ENCODE data around the gene ANGPT4. TPM values are rescaled to one million over a fixed set of nuclear protein-coding genes. Genes with fewer than 3 reads are reported as not detected.

Gene ANGPT4
- total and polyA plus RNA-seq, 2 of the 8 experiments (the other 6 are each of a cell fraction or from before 2014, with no cell fraction given), result 0.07 to 0.33 TPM

GRCh38 chr20:856361-856775 is 59.8 kb downstream of the ANGPT4 start:
- Histone ChIP-seq H3K36me3 (ENCODE audit: control insufficient read depth in 2 of 4, insufficient read depth in 4 of 4, low read length in 3 of 4) (no peaks in the 10 kb centered on the region), H3K27ac (ENCODE audit: low read depth, low read length) (no peak overlapping the region), H3K79me2 (ENCODE audit: control insufficient read depth in 1 of 2, insufficient read depth in 2 of 2, low read length in 2 of 2) (no peaks in the 10 kb centered on the region), H3K23me2 (ENCODE audit: low read depth, low read length) (no peaks in the 10 kb centered on the region), H3K14ac (ENCODE audit: insufficient read length) (no peak overlapping the region), H3K79me1 (ENCODE audit: low read depth, low read length) (no peaks in the 10 kb centered on the region; the same call in 1 of the 2 replicates), H3K9me3 (ENCODE audit: insufficient read depth in 2 of 2, low read depth in 1 of 2, low read length in 1 of 2) (no peaks in the 10 kb centered on the region), H4K91ac (replicated peaks; ENCODE audit: insufficient read length, low read length) (no peak overlapping the region), H4K8ac (ENCODE audit: extremely low read depth, insufficient read depth, low read length) (no peak overlapping the region), H2BK15ac (ENCODE audit: low read length) (no peak overlapping the region), H3K56ac (replicated peaks; ENCODE audit: insufficient read length, low read depth, low read length) (no peak overlapping the region), H2BK20ac (ENCODE audit: low read length) (no peak overlapping the region; the same call in 1 of the 2 replicates), H4K20me1 (replicated peaks in 1 of 2; ENCODE audit: control insufficient read depth in 1 of 2, insufficient read depth in 2 of 2, low read length in 2 of 2) (peaks cover 0 to 2% of the 10 kb centered on the region in 2 experiments), H2AFZ (ENCODE audit: low read length) (no peak overlapping the region), H4K5ac (ENCODE audit: insufficient read length, low read depth, low read length) (no peak overlapping the region), H3K27me3 (replicated peaks in 1 of 4; ENCODE audit: control insufficient read depth in 3 of 4, extremely low read depth in 1 of 4, insufficient read depth in 3 of 4, low read length in 3 of 4) (no peaks in the 10 kb centered on the region; a peak in 1 of 7 replicates), H2BK5ac (ENCODE audit: low read depth, low read length) (no peak overlapping the region), H3K9ac (replicated peaks in 1 of 4; ENCODE audit: extremely low read depth in 1 of 4, low read depth in 3 of 4, low read length in 3 of 4) (no peak overlapping the region), H3K4ac (replicated peaks; ENCODE audit: insufficient read length, low read depth, low read length) (no peak overlapping the region), H2BK12ac (ENCODE audit: low read depth, low read length) (no peak overlapping the region), H2AK5ac (ENCODE audit: low read depth, low read length) (no peak overlapping the region), H3K23ac (ENCODE audit: insufficient read length) (no peak overlapping the region), H3K4me2 (ENCODE audit: insufficient read depth in 1 of 2, low read depth in 2 of 2, low read length in 2 of 2) (no peak overlapping the region), H3K18ac (ENCODE audit: extremely low read depth, low read length) (no peak overlapping the region), H3K4me3 (ENCODE audit: extremely low read depth in 1 of 4, insufficient read depth in 2 of 4, low read depth in 3 of 4, low read length in 4 of 4) (no peak overlapping the region), H2BK120ac (replicated peaks; ENCODE audit: low read depth, low read length) (no peak overlapping the region), H3K4me1 (replicated peaks in 1 of 4; ENCODE audit: control insufficient read depth in 3 of 4, insufficient read depth in 4 of 4, low read length in 3 of 4) (peaks cover 0 to 3% (median 1%) of the 10 kb centered on the region in 4 experiments; a peak in 3 of 7 replicates)
- 80% methylated on average over 12 of the region's 12 CpGs; no CpG with 5 or more reads in 1 of the 2 experiments for WGBS, 2 experiments (ENCODE audit: extremely low coverage in 1 of 2, insufficient coverage in 1 of 2, insufficient read length in 1 of 2, insufficient replicate concordance in 2 of 2, low coverage in 1 of 2, low lambda C conversion rate in 2 of 2, missing lambda C conversion rate in 1 of 2)
- CTCF ChIA-PET (ENCODE audit: partially characterized antibody), result interaction anchor here (0.5 to 2.4 kb wide), 2 partner anchors 8 to 62 kb away, joined by 4 to 5 read pairs; no protein-coding TSS in a partner anchor
- FAIRE-seq, result no peak
- no peak for DNase-seq (ENCODE audit: low read depth in 1 of 2, low spot score in 2 of 2)
- POLR2A ChIA-PET (ENCODE audit: partially characterized antibody), result interaction anchor here (1.5 to 1.7 kb wide), 2 partner anchors 9 to 23 kb away, joined by 4 to 5 read pairs; partner anchors contain the start of gene FAM110A
- TF ChIP-seq JUND (IDR thresholded peaks at IDR 0.05; ENCODE audit: low read length) (no peak), POU5F1 (IDR thresholded peaks at IDR 0.05; ENCODE audit: low read depth, low read length) (no peak), TBP (IDR thresholded peaks at IDR 0.05; ENCODE audit: low read depth, low read length) (no peak), RAD21 (IDR thresholded peaks at IDR 0.05 in 1 of 2, conservative IDR thresholded peaks at IDR 0.05 in 1 of 2; ENCODE audit: low read depth in 2 of 2, low read length in 2 of 2) (no peak), BRCA1 (IDR thresholded peaks at IDR 0.05; ENCODE audit: low read depth, low read length) (no peak), CREB1 (IDR thresholded peaks at IDR 0.05) (no peak), KDM4A (IDR thresholded peaks at IDR 0.05; ENCODE audit: low read depth, low read length, severe bottlenecking) (no peak), MAX (IDR thresholded peaks at IDR 0.05) (no peak), RNF2 (IDR thresholded peaks at IDR 0.05; ENCODE audit: borderline replicate concordance, low read depth, low read length, missing control alignments, poor library complexity, severe bottlenecking) (no peak), CTBP2 (IDR thresholded peaks at IDR 0.05; ENCODE audit: borderline replicate concordance, insufficient read depth, insufficient read length, low read length) (no peak), KDM5A (IDR thresholded peaks at IDR 0.05; ENCODE audit: low read length) (no peak), EZH2 (IDR thresholded peaks at IDR 0.05; ENCODE audit: low read depth, low read length, severe bottlenecking) (no peak), RFX5 (IDR thresholded peaks at IDR 0.05; ENCODE audit: borderline replicate concordance, low read depth, low read length) (no peak)
